SK-N-SH (cell line): Measurements from ENCODE around the gene XAB2. TPM values are rescaled to one million over a fixed set of nuclear protein-coding genes. Genes with fewer than 3 reads are reported as not detected.

ENCODE experiments used
- CTCF ChIA-PET: fragments of 300-600, 350-600 bp; formaldehyde crosslinking; extraction: SDS; loops from one replicate; lab custom pipeline; 2021; lab: Yijun Ruan, JAX
- POLR2A ChIA-PET: fragments of 350-600 bp; sonication (Branson Sonifier 250); formaldehyde crosslinking; extraction: SDS; loops from one replicate; lab custom pipeline; 2020; ENCODE audit warnings: antibody characterized with exemption, inconsistent platforms; lab: Yijun Ruan, JAX
- DNase-seq: peaks from one replicate; pipeline ENCODE4 v3.0.0; 2012
- H2AFZ ChIP-seq: fragments of 200-600 bp; sonication (generic); 2 replicates; pipeline ENCODE4 v1.8.1; 2016; ENCODE audit warnings: antibody characterized with exemption, mild to moderate bottlenecking, low read depth
- H3F3A ChIP-seq: fragments of 200-600 bp; sonication (generic); replicated peaks from 2 replicates; pipeline ENCODE3; 2016; ENCODE audit warnings: antibody characterized with exemption, mild to moderate bottlenecking; ENCODE audit not compliant: insufficient read depth
- H3K27ac ChIP-seq, 2 experiments: fragments of 200-500 bp in 1 of 2; fragments of 200-600 bp in 1 of 2; sonication (Bioruptor generic) in 1 of 2; sonication (generic), shearing (Covaris generic) in 1 of 2; 2 replicates each; pipeline versions ENCODE4 v1.5.1 to v1.6.1; 2014 to 2016; ENCODE audit warnings: low read depth in 2 of 2, inconsistent platforms in 1 of 2, low read length in 1 of 2, mild to moderate bottlenecking in 1 of 2, mixed read lengths in 1 of 2
- H3K27me3 ChIP-seq: fragments of 200-600 bp; sonication (generic), shearing (Covaris generic); 2 replicates; pipeline ENCODE4 v1.6.1; 2016; ENCODE audit warnings: mixed run types; ENCODE audit not compliant: insufficient read depth
- H3K36me3 ChIP-seq, 2 experiments: fragments of 200-500 bp in 1 of 2; fragments of 200-600 bp in 1 of 2; sonication (Bioruptor generic) in 1 of 2; sonication (generic) in 1 of 2; replicated peaks in 1 of 2; 2 replicates each; pipeline versions ENCODE3 to v1.5.1; 2014 to 2016; ENCODE audit warnings: low read length in 1 of 2, mild to moderate bottlenecking in 1 of 2; ENCODE audit not compliant: insufficient read depth in 2 of 2, control insufficient read depth in 1 of 2
- H3K4me1 ChIP-seq, 2 experiments: fragments of 200-500 bp in 1 of 2; fragments of 200-600 bp in 1 of 2; sonication (Bioruptor generic) in 1 of 2; sonication (generic), shearing (Covaris generic) in 1 of 2; 2 replicates each; pipeline versions ENCODE4 v1.5.1 to v1.6.1; 2014 to 2016; ENCODE audit warnings: low read depth in 1 of 2, low read length in 1 of 2, mixed run types in 1 of 2; ENCODE audit not compliant: insufficient read depth in 2 of 2, control insufficient read depth in 1 of 2
- H3K4me2 ChIP-seq: fragments of 200-600 bp; sonication (generic), shearing (Covaris generic); 2 replicates; pipeline ENCODE4 v1.6.1; 2017; ENCODE audit warnings: mixed run types
- H3K4me3 ChIP-seq, 2 experiments: fragments of 200-500 bp in 1 of 2; fragments of 200-600 bp in 1 of 2; sonication (Bioruptor generic) in 1 of 2; sonication (generic), shearing (Covaris generic) in 1 of 2; 2 replicates each; pipeline versions ENCODE4 v1.5.1 to v1.8.1; 2014 to 2016; ENCODE audit warnings: low read depth in 2 of 2, inconsistent platforms in 1 of 2, low read length in 1 of 2, mild to moderate bottlenecking in 1 of 2, mixed read lengths in 1 of 2, moderate library complexity in 1 of 2
- H3K79me2 ChIP-seq: fragments of 200-600 bp; sonication (generic); 2 replicates; pipeline ENCODE4 v1.8.1; 2017; ENCODE audit warnings: mild to moderate bottlenecking; ENCODE audit not compliant: insufficient read depth
- H3K9ac ChIP-seq: fragments of 200-600 bp; sonication (generic); 2 replicates; pipeline ENCODE4 v1.6.1; 2017; ENCODE audit warnings: mixed run types
- H3K9me2 ChIP-seq: fragments of 200-600 bp; sonication (generic); 2 replicates; pipeline ENCODE4 v1.6.1; 2017; ENCODE audit warnings: mixed run types
- H3K9me3 ChIP-seq: fragments of 200-600 bp; sonication (generic); 2 replicates; pipeline ENCODE4 v1.6.1; 2017; ENCODE audit warnings: mixed run types, mild to moderate bottlenecking, moderate library complexity
- H4K20me1 ChIP-seq: fragments of 200-600 bp; sonication (generic); 2 replicates; pipeline ENCODE4 v1.6.1; 2017; ENCODE audit warnings: mild to moderate bottlenecking, mixed run types; ENCODE audit not compliant: insufficient read depth
- CHD2 ChIP-seq: fragments of 150-350 bp; IDR thresholded peaks from 2 replicates; pipeline ENCODE4 v1.6.1; 2018; ENCODE audit warnings: low read length; ENCODE audit not compliant: partially characterized antibody
- ELF1 ChIP-seq: IDR thresholded peaks from 2 replicates; pipeline ENCODE4 v1.4.0; 2012
- EZH2phosphoT487 ChIP-seq: fragments of 200-600 bp; sonication (generic); IDR thresholded peaks from 2 replicates; pipeline ENCODE4 v1.6.1; 2017; ENCODE audit warnings: low read depth, mixed run types, mild to moderate bottlenecking, antibody characterized with exemption, moderate library complexity, borderline replicate concordance
- FOXJ3 ChIP-seq: sonication (generic); formaldehyde crosslinking; IDR thresholded peaks from 2 replicates; pipeline ENCODE4 v1.5.1; 2020; ENCODE audit warnings: mild to moderate bottlenecking, missing genetic modification reagents
- FOXM1 ChIP-seq: IDR thresholded peaks from 2 replicates; pipeline ENCODE4 v1.4.0; 2012; ENCODE audit warnings: low read depth, mild to moderate bottlenecking
- IRF3 ChIP-seq: fragments of 150-350 bp; IDR thresholded peaks from 2 replicates; pipeline ENCODE4 v1.6.1; 2016; ENCODE audit warnings: mild to moderate bottlenecking, low read depth, low read length
- JUND ChIP-seq: IDR thresholded peaks from 2 replicates; pipeline ENCODE4 v1.4.0; 2012
- MEF2A ChIP-seq: IDR thresholded peaks from 2 replicates; pipeline ENCODE4 v1.4.0; 2012; ENCODE audit warnings: low read depth, borderline replicate concordance
- MXI1 ChIP-seq: IDR thresholded peaks from 2 replicates; pipeline ENCODE4 v1.6.1; 2012; ENCODE audit warnings: mild to moderate bottlenecking, low read depth, low read length, improper control_type of control experiment
- NFIC ChIP-seq: IDR thresholded peaks from 2 replicates; pipeline ENCODE4 v1.4.0; 2012; ENCODE audit warnings: borderline replicate concordance
- NRF1 ChIP-seq: IDR thresholded peaks from 2 replicates; pipeline ENCODE4 v1.6.1; 2012; ENCODE audit warnings: low read depth, mild to moderate bottlenecking, low read length
- POLR2AphosphoS5 ChIP-seq: IDR thresholded peaks from 2 replicates; pipeline ENCODE4 v1.6.1; 2012; ENCODE audit warnings: low read depth, low read length
- RAD21 ChIP-seq: IDR thresholded peaks from 2 replicates; pipeline ENCODE4 v1.6.1; 2012; ENCODE audit warnings: mild to moderate bottlenecking, low read length
- RFX5 ChIP-seq: IDR thresholded peaks from 2 replicates; pipeline ENCODE4 v1.6.1; 2012; ENCODE audit warnings: mild to moderate bottlenecking, improper control_type of control experiment, low read length
- RXRA ChIP-seq: IDR thresholded peaks from 2 replicates; pipeline ENCODE4 v1.4.0; 2012; ENCODE audit warnings: low read depth, mild to moderate bottlenecking, borderline replicate concordance
- SMC3 ChIP-seq: IDR thresholded peaks from 2 replicates; pipeline ENCODE4 v1.6.1; 2012; ENCODE audit warnings: low read depth, low read length, improper control_type of control experiment
- USF2 ChIP-seq: fragments of 150-350 bp; IDR thresholded peaks from 2 replicates; pipeline ENCODE4 v1.6.1; 2017; ENCODE audit warnings: antibody characterized with exemption, low read length, low read depth, borderline replicate concordance
- WGBS: methylation state at CpG from one replicate; pipeline ENCODE4 v1.1.6; 2017; ENCODE audit warnings: low lambda C conversion rate; 5-methylcytosine and 5-hydroxymethylcytosine counted together
- polyA plus RNA-seq, 3 experiments: library from polyadenylated mRNA; depleted of rRNA; stranded (reverse); fragments of >200 nt; gene quantifications; 2 replicates each; pipeline ENCODE4 v1.2.3, GENCODE V29; 2012

XAB2 gene
- polyA plus RNA-seq, 1 of the 3 experiments (the other 2 are of a cell fraction) = 43.3 TPM

DNA sequence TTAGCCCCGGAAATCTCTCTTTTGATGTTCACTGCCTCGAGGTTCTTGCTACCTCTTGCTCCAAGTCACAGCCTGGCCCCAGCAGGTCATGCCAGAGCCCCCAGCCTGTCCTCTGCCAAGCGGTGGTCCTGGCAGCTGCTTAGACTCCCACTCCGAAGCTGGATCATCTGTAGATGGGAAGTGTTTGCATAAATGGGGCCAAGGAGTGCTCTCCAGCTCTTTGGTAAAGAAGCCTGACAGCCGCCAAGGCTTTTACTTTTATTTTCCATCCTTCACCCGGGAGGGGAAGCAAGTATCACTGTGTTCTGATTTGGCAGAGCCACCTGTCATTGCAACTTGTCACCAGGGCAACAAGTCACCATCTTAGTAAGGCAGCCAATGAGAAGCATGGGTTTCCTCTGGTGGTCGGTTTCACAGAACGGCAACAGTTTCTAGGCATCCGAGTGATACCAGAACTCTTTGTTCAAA lies 28.9 kb upstream of the XAB2 start:
- H3K4me1 ChIP-seq = no peaks in the 10 kb centered on the region
- H3K9me2 ChIP-seq = no peaks in the 10 kb centered on the region
- no peak overlapping the region for H3K27ac ChIP-seq
- CTCF ChIA-PET = interaction anchor here (1.7 to 2.9 kb wide), 2 partner anchors 23 to 142 kb away, joined by 8 to 13 read pairs; partner anchors contain the start of gene TRAPPC5
- H2AFZ ChIP-seq = no peak overlapping the region; the same call in 1 of the 2 replicates
- no peak overlapping the region for H3K4me3 ChIP-seq
- H3K9ac ChIP-seq = no peak overlapping the region
- H3K27me3 ChIP-seq = peaks cover 27% of the 10 kb centered on the region
- no peaks in the 10 kb centered on the region for H3K36me3 ChIP-seq
- no peak for TF ChIP-seq FOXM1
- no peak for TF ChIP-seq POLR2AphosphoS5
- no peak for TF ChIP-seq USF2
- TF ChIP-seq JUND = no peak
- TF ChIP-seq RFX5 = no peak
- TF ChIP-seq FOXJ3 (CRISPR knock-in tag) = no peak
- TF ChIP-seq ELF1 = no peak
- TF ChIP-seq SMC3 = no peak
- no peak for TF ChIP-seq CHD2
- no peak for TF ChIP-seq RAD21
- no peak for TF ChIP-seq RXRA
- no peak for TF ChIP-seq IRF3
- no peak for TF ChIP-seq NRF1
- no peak for TF ChIP-seq EZH2phosphoT487
- no peak for TF ChIP-seq MEF2A
- TF ChIP-seq MXI1 = no peak
- TF ChIP-seq, all 33 proteins: peak for 0
- Histone ChIP-seq H3K79me2 (no peaks in the 10 kb centered on the region), H3K4me2 (no peak overlapping the region), H3F3A (no peaks in the 10 kb centered on the region), H3K9me3 (no peaks in the 10 kb centered on the region), H4K20me1 (no peaks in the 10 kb centered on the region)
- no peak for DNase-seq
- POLR2A ChIA-PET = no interaction called here
- WGBS = 6% methylated on average over 7 of the region's 9 CpGs

DNA sequence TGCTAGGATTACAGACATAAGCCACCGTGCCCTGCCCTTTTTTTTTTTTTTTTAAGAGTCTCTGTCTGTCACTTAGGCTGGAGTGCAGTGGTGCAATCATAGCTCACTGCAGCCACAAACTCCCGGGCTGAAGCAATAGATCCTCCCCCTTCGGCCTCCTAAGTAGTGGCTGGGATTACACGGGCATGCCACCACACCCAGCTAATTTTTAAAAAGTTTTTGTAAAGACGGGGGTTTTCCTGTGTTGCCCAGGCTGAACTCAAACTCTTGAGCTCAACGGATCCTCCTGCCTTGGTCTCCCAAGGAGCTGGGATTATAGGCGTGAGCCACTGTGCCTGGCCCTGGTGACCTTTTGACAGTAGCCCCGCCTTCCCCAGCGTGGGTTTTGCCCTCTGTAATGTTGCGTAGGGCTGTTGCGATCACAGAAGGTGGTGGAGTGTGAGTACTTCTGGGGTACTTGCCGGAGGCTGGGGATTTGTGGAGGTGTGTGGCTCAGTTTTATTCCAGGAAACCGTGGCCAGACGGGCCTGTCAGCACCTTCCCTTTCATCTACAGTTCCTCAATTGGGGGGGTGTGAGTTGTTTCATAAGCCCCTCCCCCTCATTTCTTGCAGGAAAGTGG lies 27.9 kb upstream of the XAB2 start:
- H3K27me3 ChIP-seq = peaks cover 17% of the 10 kb centered on the region
- 40% methylated on average over 11 of the region's 14 CpGs for WGBS

More for the DNA sequence above, 27.9 kb upstream of the XAB2 start:
- POLR2A ChIA-PET = no interaction called here
- no peaks in the 10 kb centered on the region for H3K36me3 ChIP-seq
- DNase-seq = no peak
- H3F3A ChIP-seq = no peaks in the 10 kb centered on the region
- H3K4me3 ChIP-seq = no peak overlapping the region
- H3K9me3 ChIP-seq = no peaks in the 10 kb centered on the region
- H3K9ac ChIP-seq = no peak overlapping the region
- no peaks in the 10 kb centered on the region for H3K79me2 ChIP-seq
- H4K20me1 ChIP-seq = no peaks in the 10 kb centered on the region
- TF ChIP-seq NRF1 = no peak
- TF ChIP-seq NFIC = no peak
- no peak for TF ChIP-seq EZH2phosphoT487
- TF ChIP-seq, all 33 proteins: peak for 0
- Histone ChIP-seq H2AFZ (no peak overlapping the region), H3K4me1 (peaks cover 0 to 2% of the 10 kb centered on the region in 2 experiments; a peak in 1 of 4 replicates), H3K27ac (no peak overlapping the region), H3K4me2 (no peak overlapping the region), H3K9me2 (no peaks in the 10 kb centered on the region)
- CTCF ChIA-PET = interaction anchor here (0.6 to 3.6 kb wide), 6 partner anchors 12 to 509 kb away, joined by 3 to 17 read pairs (median 6); partner anchors contain the start of gene TRAPPC5
